Measurements from ENCODE around the gene MATR3.

GRCh38 chr5:139364466-139364865 lies 70.9 kb downstream of the MATR3 start:
- no peak for TF ChIP-seq POLR2AphosphoS5 (IDR thresholded peaks at IDR 0.05; ENCODE audit: low read depth, low read length)
- TF ChIP-seq, protein P1, sequence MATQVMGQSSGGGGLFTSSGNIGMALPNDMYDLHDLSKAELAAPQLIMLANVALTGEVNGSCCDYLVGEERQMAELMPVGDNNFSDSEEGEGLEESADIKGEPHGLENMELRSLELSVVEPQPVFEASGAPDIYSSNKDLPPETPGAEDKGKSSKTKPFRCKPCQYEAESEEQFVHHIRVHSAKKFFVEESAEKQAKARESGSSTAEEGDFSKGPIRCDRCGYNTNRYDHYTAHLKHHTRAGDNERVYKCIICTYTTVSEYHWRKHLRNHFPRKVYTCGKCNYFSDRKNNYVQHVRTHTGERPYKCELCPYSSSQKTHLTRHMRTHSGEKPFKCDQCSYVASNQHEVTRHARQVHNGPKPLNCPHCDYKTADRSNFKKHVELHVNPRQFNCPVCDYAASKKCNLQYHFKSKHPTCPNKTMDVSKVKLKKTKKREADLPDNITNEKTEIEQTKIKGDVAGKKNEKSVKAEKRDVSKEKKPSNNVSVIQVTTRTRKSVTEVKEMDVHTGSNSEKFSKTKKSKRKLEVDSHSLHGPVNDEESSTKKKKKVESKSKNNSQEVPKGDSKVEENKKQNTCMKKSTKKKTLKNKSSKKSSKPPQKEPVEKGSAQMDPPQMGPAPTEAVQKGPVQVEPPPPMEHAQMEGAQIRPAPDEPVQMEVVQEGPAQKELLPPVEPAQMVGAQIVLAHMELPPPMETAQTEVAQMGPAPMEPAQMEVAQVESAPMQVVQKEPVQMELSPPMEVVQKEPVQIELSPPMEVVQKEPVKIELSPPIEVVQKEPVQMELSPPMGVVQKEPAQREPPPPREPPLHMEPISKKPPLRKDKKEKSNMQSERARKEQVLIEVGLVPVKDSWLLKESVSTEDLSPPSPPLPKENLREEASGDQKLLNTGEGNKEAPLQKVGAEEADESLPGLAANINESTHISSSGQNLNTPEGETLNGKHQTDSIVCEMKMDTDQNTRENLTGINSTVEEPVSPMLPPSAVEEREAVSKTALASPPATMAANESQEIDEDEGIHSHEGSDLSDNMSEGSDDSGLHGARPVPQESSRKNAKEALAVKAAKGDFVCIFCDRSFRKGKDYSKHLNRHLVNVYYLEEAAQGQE (IDR thresholded peaks at IDR 0.05; ENCODE audit: insufficient read depth in 1 of 2, low read depth in 2 of 2, low read length in 2 of 2), result no peak
